Amygdala (tissue), 56 donors: ENCODE data around the gene IL17B.
A peak's percentile ranks its signal among the peaks of the same experiment; 100 is the strongest.

Experiments
- DNase-seq, 56 donors: peaks; one replicate each; lab custom pipeline; 2025; lab: John Stamatoyannopoulos, UW

Gene IL17B

GRCh38 chr5:149379177-149379761 is at the start of gene IL17B:
Gene IL17B (minus strand): TSS chr5:149379292. CDS start chr5:149379225, 67 bp downstream.
- DNase-seq: no peak

- no peak for DNase-seq
Observed at GRCh38 chr5:149428032-149428431, 48.9 kb upstream of the IL17B start.

- no peak for DNase-seq
Observed at GRCh38 chr5:149427374-149427773, 48.3 kb upstream of the IL17B start.

- DNase-seq: no peak
Observed at GRCh38 chr5:149426931-149427330, 47.8 kb upstream of the IL17B start.

GRCh38 chr5:149425729-149426128 is 46.6 kb upstream of the IL17B start:
- DNase-seq: no peak

- DNase-seq: no peak
Observed at GRCh38 chr5:149424371-149425315, 45.6 kb upstream of the IL17B start.

- DNase-seq: no peak
Observed at GRCh38 chr5:149423794-149424268, 44.7 kb upstream of the IL17B start.

GRCh38 chr5:149423049-149423793 is 44.1 kb upstream of the IL17B start:
- DNase-seq: no peak

- DNase-seq: peak in 1 of 56 donors; percentile 5
Observed at GRCh38 chr5:149422366-149423048, 43.4 kb upstream of the IL17B start.

GRCh38 chr5:149421834-149422233 is 42.7 kb upstream of the IL17B start:
- DNase-seq: no peak

GRCh38 chr5:149421372-149421685 is 42.2 kb upstream of the IL17B start:
- DNase-seq: no peak

GRCh38 chr5:149420545-149421371 is 41.7 kb upstream of the IL17B start:
- no peak for DNase-seq

- no peak for DNase-seq
Observed at GRCh38 chr5:149419859-149420544, 40.9 kb upstream of the IL17B start.

GRCh38 chr5:149419532-149419858 is 40.4 kb upstream of the IL17B start:
- no peak for DNase-seq

GRCh38 chr5:149418910-149419531 is 39.9 kb upstream of the IL17B start:
- DNase-seq: no peak

- no peak for DNase-seq
Observed at GRCh38 chr5:149417711-149418368, 38.7 kb upstream of the IL17B start.

- DNase-seq: no peak
Observed at GRCh38 chr5:149416987-149417710, 38.1 kb upstream of the IL17B start.
